Measurements from ENCODE around the gene G6PC1. TPM values are rescaled to one million over a fixed set of nuclear protein-coding genes. Genes with fewer than 3 reads are reported as not detected.

The G6PC1 gene
- total and polyA plus RNA-seq, 2 of the 4 experiments (the other 2 are of a cell fraction) = not detected

DNA sequence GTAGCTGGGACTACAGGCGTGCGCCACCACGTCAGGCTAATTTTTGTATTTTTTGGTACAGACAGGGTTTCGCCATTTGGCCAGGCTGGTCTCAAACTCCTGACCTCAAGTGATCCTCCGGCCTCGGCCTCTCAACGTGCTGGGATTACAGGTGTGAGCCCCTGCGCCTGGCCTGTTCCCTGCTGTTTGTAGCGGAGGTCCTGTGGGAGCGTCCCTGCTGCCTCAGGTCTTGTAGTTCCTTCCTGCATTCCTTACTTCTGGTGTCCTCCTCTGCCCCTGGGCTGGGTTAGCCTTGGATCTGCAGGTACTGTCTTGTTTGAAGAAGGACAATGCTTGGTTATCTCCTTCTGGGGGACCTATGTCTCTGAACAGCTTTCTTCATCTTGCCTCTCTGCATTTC is 23.6 kb upstream of the G6PC1 start:
- Histone ChIP-seq H2BK120ac (ENCODE audit: low read depth, low read length) (no peak overlapping the region), H3K9ac (ENCODE audit: low read depth, low read length) (no peak overlapping the region), H3K14ac (replicated peaks; ENCODE audit: low read depth, low read length) (no peak overlapping the region), H2BK5ac (ENCODE audit: low read depth, low read length, poor library complexity, severe bottlenecking) (no peak overlapping the region), H3K4ac (ENCODE audit: low read depth, low read length) (no peak overlapping the region), H3K27me3 (ENCODE audit: control insufficient read depth, insufficient read depth, low read length) (peaks cover 30% of the 10 kb centered on the region), H3K4me3 (ENCODE audit: insufficient read depth, low read depth, low read length) (no peak overlapping the region), H4K5ac (ENCODE audit: low read depth, low read length) (no peak overlapping the region), H3K9me1 (ENCODE audit: insufficient read depth, low read length) (no peaks in the 10 kb centered on the region), H2AK5ac (ENCODE audit: low read depth, low read length) (no peak overlapping the region), H4K20me1 (ENCODE audit: insufficient read depth, low read length) (no peaks in the 10 kb centered on the region), H3K79me1 (ENCODE audit: low read depth in 1 of 2, low read length in 2 of 2) (no peaks in the 10 kb centered on the region), H2AK9ac (replicated peaks; ENCODE audit: low read depth, low read length, poor library complexity) (no peak overlapping the region), H3K4me1 (ENCODE audit: control insufficient read depth, insufficient read depth, low read length) (peaks cover 4% of the 10 kb centered on the region; the same call in 1 of the 2 replicates), H4K91ac (ENCODE audit: insufficient read depth, low read depth, low read length) (no peak overlapping the region), H3K36me3 (ENCODE audit: control insufficient read depth, insufficient read depth, low read length) (no peaks in the 10 kb centered on the region), H3K9me3 (ENCODE audit: control insufficient read depth, insufficient read depth, low read length) (no peaks in the 10 kb centered on the region), H2BK20ac (ENCODE audit: low read depth, low read length) (no peak overlapping the region), H3K27ac (ENCODE audit: insufficient read depth, low read length) (no peak overlapping the region), H2BK15ac (ENCODE audit: low read depth, low read length) (no peak overlapping the region), H3K56ac (ENCODE audit: extremely low read depth, insufficient read depth, low read length) (no peak overlapping the region), H3K18ac (ENCODE audit: low read depth, low read length) (no peak overlapping the region), H3K4me2 (ENCODE audit: low read depth, low read length) (no peak overlapping the region), H4K8ac (ENCODE audit: low read depth in 2 of 2, low read length in 2 of 2) (no peak overlapping the region), H2AFZ (replicated peaks; ENCODE audit: low read length, poor library complexity) (no peak overlapping the region), H3K23ac (ENCODE audit: low read depth, low read length) (no peak overlapping the region)
- no peak for ATAC-seq (ENCODE audit: low read depth)
- TF ChIP-seq RAD21 (IDR thresholded peaks at IDR 0.05; ENCODE audit: low read length) = no peak
- TF ChIP-seq POLR2A (IDR thresholded peaks at IDR 0.05; ENCODE audit: low read depth, low read length) = no peak
- no peak for TF ChIP-seq MAZ (IDR thresholded peaks at IDR 0.05; ENCODE audit: borderline replicate concordance, low read depth, low read length)
- TF ChIP-seq SMC3 (IDR thresholded peaks at IDR 0.05; ENCODE audit: low read depth, low read length) = no peak
- TF ChIP-seq MAFK (IDR thresholded peaks at IDR 0.05; ENCODE audit: low read depth, low read length) = no peak
- TF ChIP-seq CTCF (conservative IDR thresholded peaks at IDR 0.05; ENCODE audit: low read depth, low read length) = no peak
- no peak for TF ChIP-seq MXI1 (IDR thresholded peaks at IDR 0.05; ENCODE audit: borderline replicate concordance, low read depth, low read length)
- TF ChIP-seq RFX5 (IDR thresholded peaks at IDR 0.05; ENCODE audit: low read depth, low read length) = no peak
- TF ChIP-seq, protein P1, sequence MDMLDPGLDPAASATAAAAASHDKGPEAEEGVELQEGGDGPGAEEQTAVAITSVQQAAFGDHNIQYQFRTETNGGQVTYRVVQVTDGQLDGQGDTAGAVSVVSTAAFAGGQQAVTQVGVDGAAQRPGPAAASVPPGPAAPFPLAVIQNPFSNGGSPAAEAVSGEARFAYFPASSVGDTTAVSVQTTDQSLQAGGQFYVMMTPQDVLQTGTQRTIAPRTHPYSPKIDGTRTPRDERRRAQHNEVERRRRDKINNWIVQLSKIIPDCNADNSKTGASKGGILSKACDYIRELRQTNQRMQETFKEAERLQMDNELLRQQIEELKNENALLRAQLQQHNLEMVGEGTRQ (IDR thresholded peaks at IDR 0.05; ENCODE audit: low read depth, low read length) = no peak
- TF ChIP-seq ELK1 (IDR thresholded peaks at IDR 0.05; ENCODE audit: borderline replicate concordance, low read depth, low read length) = no peak
- no peak for TF ChIP-seq BHLHE40 (IDR thresholded peaks at IDR 0.05; ENCODE audit: low read depth, low read length)
- TF ChIP-seq NFE2L2 (IDR thresholded peaks at IDR 0.05; ENCODE audit: low read depth, low read length) = no peak
- no peak for TF ChIP-seq FOS (IDR thresholded peaks at IDR 0.05; ENCODE audit: low read depth, low read length)
- no peak for TF ChIP-seq CEBPB (IDR thresholded peaks at IDR 0.05; ENCODE audit: low read depth, low read length)
- no peak for TF ChIP-seq CHD1 (IDR thresholded peaks at IDR 0.05; ENCODE audit: low read depth, low read length)
- intact Hi-C loops (cut with micrococcal nuclease) = no loop called here
- dilution Hi-C loops (cut with HindIII; ENCODE audit: low sequenced_read_pairs, unreplicated experiment) = no loop called here
- ChIA-PET CTCF (no interaction called here), POLR2A (ENCODE audit: unreplicated experiment) (no interaction called here)
- DNase-seq = no peak
- WGBS, 2 experiments (ENCODE audit: extremely low coverage in 2 of 2, insufficient read length in 1 of 2) = 78% methylated on average over 5 of the region's 10 CpGs; no CpG with 5 or more reads in 1 of the 2 experiments
- no TSS peak for BruUV-seq (replicated peaks)
- in situ Hi-C loops (cut with MboI; ENCODE audit: low sequenced_read_pairs) = loop anchor here (25.0 kb wide), 1 partner anchor 435 kb away; no protein-coding TSS in a partner anchor
